HEK293T (cell line): ENCODE measurements around the gene C2orf66.

ENCODE experiments used
- CTCF ChIA-PET: fragments of 350-600 bp; formaldehyde crosslinking; extraction: SDS; loops from one replicate; lab custom pipeline; 2021; ENCODE audit warnings: antibody characterized with exemption, inconsistent platforms; lab: Yijun Ruan, JAX
- POLR2A ChIA-PET: fragments of 350-600 bp; formaldehyde crosslinking; extraction: SDS; loops from one replicate; lab custom pipeline; 2020; ENCODE audit warnings: antibody characterized with exemption, inconsistent platforms; lab: Yijun Ruan, JAX
- DNase-seq: peaks from one replicate; pipeline ENCODE4 v3.0.0; 2012; ENCODE audit warnings: mixed read lengths; ENCODE audit errors: extremely low spot score
- ARNT ChIP-seq: fragments of 450-650 bp; IDR thresholded peaks from 2 replicates; pipeline ENCODE4 v1.6.1; 2017; ENCODE audit warnings: mild to moderate bottlenecking
- BHLHE40 ChIP-seq: fragments of 450-650 bp; IDR thresholded peaks from 2 replicates; pipeline ENCODE4 v1.6.1; 2016; ENCODE audit warnings: mild to moderate bottlenecking, moderate library complexity, borderline replicate concordance
- CTBP1 ChIP-seq: fragments of 450-650 bp; IDR thresholded peaks from 2 replicates; pipeline ENCODE4 v1.6.1; 2016; ENCODE audit warnings: borderline replicate concordance
- ELF4 ChIP-seq: fragments of 450-650 bp; IDR thresholded peaks from 2 replicates; pipeline ENCODE4 v1.6.1; 2017; ENCODE audit warnings: antibody characterized with exemption
- FOXA1 ChIP-seq: fragments of 450-650 bp; IDR thresholded peaks from 2 replicates; pipeline ENCODE4 v1.6.1; 2016; ENCODE audit warnings: mild to moderate bottlenecking
- FOXK2 ChIP-seq: fragments of 450-650 bp; IDR thresholded peaks from 2 replicates; pipeline ENCODE4 v1.6.1; 2016; ENCODE audit warnings: mild to moderate bottlenecking
- FOXM1 ChIP-seq: fragments of 450-650 bp; IDR thresholded peaks from 2 replicates; pipeline ENCODE4 v1.6.1; 2017; ENCODE audit warnings: mild to moderate bottlenecking, borderline replicate concordance
- HDGF ChIP-seq: fragments of 450-650 bp; IDR thresholded peaks from 2 replicates; pipeline ENCODE4 v1.6.1; 2017; ENCODE audit warnings: antibody characterized with exemption, borderline replicate concordance
- L3MBTL2 ChIP-seq: fragments of 450-650 bp; conservative IDR thresholded peaks from 2 replicates; pipeline ENCODE4 v1.6.1; 2016; ENCODE audit warnings: mild to moderate bottlenecking
- LEF1 ChIP-seq: fragments of 450-650 bp; IDR thresholded peaks from 2 replicates; pipeline ENCODE4 v1.6.1; 2017; ENCODE audit warnings: mild to moderate bottlenecking, borderline replicate concordance
- NFRKB ChIP-seq: fragments of 450-650 bp; IDR thresholded peaks from 2 replicates; pipeline ENCODE4 v1.6.1; 2016; ENCODE audit warnings: mild to moderate bottlenecking, moderate library complexity
- PKNOX1 ChIP-seq: fragments of 450-650 bp; IDR thresholded peaks from 2 replicates; pipeline ENCODE4 v1.6.1; 2016
- SP1 ChIP-seq: fragments of 450-650 bp; IDR thresholded peaks from 2 replicates; pipeline ENCODE4 v1.6.1; 2017
- SUZ12 ChIP-seq: fragments of 450-650 bp; IDR thresholded peaks from 2 replicates; pipeline ENCODE4 v1.6.1; 2016; ENCODE audit warnings: mild to moderate bottlenecking
- TARDBP ChIP-seq: fragments of 450-650 bp; IDR thresholded peaks from 2 replicates; pipeline ENCODE4 v1.6.1; 2016
- ZNF384 ChIP-seq: fragments of 450-650 bp; IDR thresholded peaks from 2 replicates; pipeline ENCODE4 v1.6.1; 2016

The C2orf66 gene

GRCh38 chr2:196845371-196845770, 36.2 kb upstream of the C2orf66 start:
- ChIA-PET CTCF (no interaction called here), POLR2A (no interaction called here)
- TF ChIP-seq ZNF384 = no peak
- TF ChIP-seq BHLHE40 = no peak
- TF ChIP-seq ARNT = no peak
- no peak for TF ChIP-seq SUZ12
- TF ChIP-seq L3MBTL2 = no peak
- no peak for TF ChIP-seq CTBP1
- no peak for TF ChIP-seq ELF4
- no peak for TF ChIP-seq HDGF
- TF ChIP-seq PKNOX1 = no peak
- TF ChIP-seq SP1 = no peak
- TF ChIP-seq FOXA1 = no peak
- no peak for TF ChIP-seq LEF1
- no peak for TF ChIP-seq TARDBP
- no peak for TF ChIP-seq NFRKB
- no peak for TF ChIP-seq FOXM1
- TF ChIP-seq FOXK2 = no peak
- DNase-seq = no peak

DNA sequence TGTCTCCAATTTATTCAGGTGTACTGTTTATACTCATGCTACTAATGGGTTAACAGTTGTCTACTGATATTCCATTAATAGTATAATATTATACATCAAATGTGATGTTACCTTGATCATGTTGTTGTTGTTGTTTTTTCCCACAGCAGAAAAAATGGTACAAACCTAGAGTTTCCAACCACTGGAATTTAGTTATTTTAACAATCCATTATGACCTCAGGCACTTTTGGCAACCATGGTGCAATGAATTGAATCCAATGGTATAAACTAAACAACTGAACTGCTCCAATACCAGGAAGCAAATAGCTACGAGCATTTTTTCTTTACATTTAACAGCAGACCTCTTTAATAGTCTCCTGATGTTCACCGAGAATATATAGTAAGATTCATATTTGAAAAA, 31.0 kb upstream of the C2orf66 start:
- ChIA-PET CTCF (interaction anchor here (0.6 to 1.0 kb wide), 2 partner anchors 17 to 59 kb away, joined by 3 read pairs; no protein-coding TSS in a partner anchor), POLR2A (no interaction called here)
- TF ChIP-seq CTBP1 (no peak), TARDBP (no peak), ELF4 (no peak), FOXM1 (no peak), HDGF (no peak), FOXA1 (no peak)
- no peak for DNase-seq

DNA sequence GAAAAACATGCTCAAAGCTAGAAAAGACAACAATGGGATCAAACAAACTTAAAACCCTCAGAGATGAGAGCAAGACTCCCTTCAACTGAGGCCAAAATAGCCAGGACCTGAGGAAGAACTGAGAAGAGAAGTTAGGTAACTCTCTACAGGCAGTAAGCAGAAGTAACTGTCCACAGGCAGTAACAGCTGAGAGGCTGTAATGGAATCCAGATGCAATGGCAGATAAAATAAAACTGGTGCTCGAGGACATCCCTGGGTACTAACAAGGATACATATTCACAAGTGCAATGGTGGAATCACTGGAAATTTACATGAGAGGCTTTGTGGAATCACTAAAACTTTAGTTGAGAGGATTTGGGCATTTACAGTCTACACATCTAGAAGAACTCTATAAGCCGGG, 30.4 kb upstream of the C2orf66 start:
- DNase-seq = no peak
- ChIA-PET POLR2A (no interaction called here), CTCF (no interaction called here)
- no peak for TF ChIP-seq ZNF384
- TF ChIP-seq ELF4 = no peak
- no peak for TF ChIP-seq CTBP1
- TF ChIP-seq LEF1 = no peak
- TF ChIP-seq BHLHE40 = no peak
- no peak for TF ChIP-seq NFRKB
- no peak for TF ChIP-seq PKNOX1
- no peak for TF ChIP-seq FOXA1
- no peak for TF ChIP-seq SUZ12
- no peak for TF ChIP-seq HDGF
- TF ChIP-seq TARDBP = no peak
- no peak for TF ChIP-seq SP1
- TF ChIP-seq FOXK2 = no peak
- no peak for TF ChIP-seq L3MBTL2
- no peak for TF ChIP-seq ARNT

DNA sequence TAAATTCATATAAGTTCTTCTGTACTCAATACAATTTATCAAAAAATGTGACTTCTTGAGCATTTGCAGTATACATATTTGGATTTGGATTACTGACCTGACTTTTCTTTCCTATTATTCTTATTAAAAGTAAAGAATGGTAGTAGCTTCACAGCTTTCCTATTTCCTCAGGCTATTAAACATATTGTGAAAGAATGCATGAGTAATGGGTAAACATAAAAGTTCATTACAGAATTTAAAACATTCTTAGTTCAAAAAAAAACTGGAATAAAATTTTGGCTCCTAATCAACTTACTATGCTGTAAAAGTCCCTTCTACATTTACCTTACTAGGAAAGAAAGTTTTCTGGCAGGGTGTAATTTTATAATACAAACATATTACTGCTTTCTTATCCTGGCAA, 27.3 kb upstream of the C2orf66 start:
- POLR2A ChIA-PET = no interaction called here
- CTCF ChIA-PET = no interaction called here
- TF ChIP-seq FOXA1 (no peak), BHLHE40 (no peak), LEF1 (no peak), PKNOX1 (no peak), HDGF (no peak), ELF4 (no peak), TARDBP (no peak), FOXK2 (no peak), L3MBTL2 (no peak), CTBP1 (no peak), SP1 (no peak), SUZ12 (no peak), NFRKB (no peak), ZNF384 (no peak), FOXM1 (no peak), ARNT (no peak)
- no peak for DNase-seq

DNA sequence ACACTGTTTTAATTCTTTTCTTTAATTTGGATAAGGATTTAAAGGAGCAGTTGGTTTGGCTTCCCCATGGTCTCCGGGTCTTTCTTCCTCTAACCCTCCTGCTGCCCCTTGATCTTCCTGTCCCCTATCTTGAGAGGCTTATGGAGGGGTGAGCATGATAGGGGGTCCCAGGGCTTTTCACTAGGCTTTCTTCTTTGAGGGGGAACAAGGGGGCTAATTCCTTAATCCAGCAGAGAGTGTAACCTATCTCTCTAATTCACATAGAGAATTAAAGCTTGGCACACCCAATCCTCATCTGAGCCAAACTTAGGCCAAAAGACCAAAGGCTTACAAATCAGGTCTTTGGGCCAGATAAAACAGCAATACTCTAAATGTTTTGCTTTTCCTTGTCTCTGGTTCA, 21.5 kb upstream of the C2orf66 start:
- no peak for TF ChIP-seq FOXA1
- no peak for TF ChIP-seq FOXK2
- no peak for TF ChIP-seq HDGF
- TF ChIP-seq TARDBP = no peak
- no peak for TF ChIP-seq ARNT
- TF ChIP-seq BHLHE40 = no peak
- TF ChIP-seq LEF1 = no peak
- TF ChIP-seq ELF4 = no peak
- TF ChIP-seq NFRKB = no peak
- no peak for TF ChIP-seq ZNF384
- DNase-seq = no peak
- ChIA-PET CTCF (no interaction called here), POLR2A (no interaction called here)

DNA sequence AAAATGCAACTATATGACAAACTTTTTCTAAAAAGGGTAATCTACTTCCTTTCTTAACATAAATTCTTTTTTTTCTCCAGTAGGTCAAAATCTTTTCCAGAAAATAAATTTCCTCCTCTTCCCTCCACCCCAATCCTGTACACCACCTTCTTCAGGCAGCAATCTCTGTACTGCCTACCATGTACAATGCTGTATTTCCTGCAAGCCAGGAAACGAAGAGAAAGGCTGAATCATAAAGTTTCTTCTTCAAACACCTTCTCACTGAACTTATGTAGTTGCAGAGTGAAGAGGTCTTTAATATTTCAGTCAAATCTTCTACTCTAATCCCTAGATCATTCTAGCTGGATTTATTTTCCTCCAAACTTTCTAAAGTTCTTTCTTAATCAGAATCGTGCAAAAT, 18.2 kb upstream of the C2orf66 start:
- no peak for DNase-seq
- ChIA-PET POLR2A (no interaction called here), CTCF (interaction anchor here (0.7 kb wide), 1 partner anchor 217 kb away, joined by 5 read pairs; no protein-coding TSS in a partner anchor)
- TF ChIP-seq ARNT (no peak), TARDBP (no peak), BHLHE40 (no peak), CTBP1 (no peak), L3MBTL2 (no peak), SP1 (no peak), NFRKB (no peak), SUZ12 (no peak), HDGF (no peak), ELF4 (no peak), FOXM1 (no peak), PKNOX1 (no peak), FOXA1 (no peak)
